ENCODE data around the gene ING2. TPM values are rescaled to one million over a fixed set of nuclear protein-coding genes. Genes with fewer than 3 reads are reported as not detected.

Gene ING2
- total RNA-seq, 6 experiments from 2014 or later = 11.0 to 15.8 (median 14.7) TPM

- H3K27me3 Mint-ChIP-seq (ENCODE audit: insufficient read depth) = peaks cover 15% of the 10 kb centered on the region
- H3K27ac Mint-ChIP-seq = no peak overlapping the region
- H3K36me3 Mint-ChIP-seq (ENCODE audit: low read depth) = no peaks in the 10 kb centered on the region
- no peak overlapping the region for H3K4me3 Mint-ChIP-seq
- TF ChIP-seq CTCF (IDR thresholded peaks at IDR 0.05) = no peak
- no peak for DNase-seq
- no peaks in the 10 kb centered on the region for H3K9me3 Mint-ChIP-seq
- no peaks in the 10 kb centered on the region for H3K4me1 Mint-ChIP-seq (ENCODE audit: low read depth)
Measured at GRCh38 chr4:183553601-183554345, 48.9 kb downstream of the ING2 start.

- no peak overlapping the region for H3K27ac Mint-ChIP-seq
- H3K36me3 Mint-ChIP-seq (ENCODE audit: low read depth) = no peaks in the 10 kb centered on the region
- peaks cover 15% of the 10 kb centered on the region for H3K27me3 Mint-ChIP-seq (ENCODE audit: insufficient read depth)
- H3K4me1 Mint-ChIP-seq (ENCODE audit: low read depth) = no peaks in the 10 kb centered on the region
- DNase-seq = no peak
- no peaks in the 10 kb centered on the region for H3K9me3 Mint-ChIP-seq
- no peak for TF ChIP-seq CTCF (IDR thresholded peaks at IDR 0.05)
- no peak overlapping the region for H3K4me3 Mint-ChIP-seq
Measured at GRCh38 chr4:183554346-183554686, 49.5 kb downstream of the ING2 start.

GRCh38 chr4:183554878-183555585 lies 50.2 kb downstream of the ING2 start:
- Mint-ChIP-seq H3K4me3 (no peak overlapping the region), H3K36me3 (ENCODE audit: low read depth) (no peaks in the 10 kb centered on the region), H3K27me3 (ENCODE audit: insufficient read depth) (peaks cover 15% of the 10 kb centered on the region), H3K27ac (no peak overlapping the region), H3K9me3 (no peaks in the 10 kb centered on the region), H3K4me1 (ENCODE audit: low read depth) (no peaks in the 10 kb centered on the region)
- DNase-seq = no peak
- no peak for TF ChIP-seq CTCF (IDR thresholded peaks at IDR 0.05)

GRCh38 chr4:183556947-183557346 lies 52.1 kb downstream of the ING2 start:
- Mint-ChIP-seq H3K36me3 (ENCODE audit: low read depth) (no peaks in the 10 kb centered on the region), H3K27ac (no peak overlapping the region), H3K4me1 (ENCODE audit: low read depth) (no peaks in the 10 kb centered on the region), H3K27me3 (ENCODE audit: insufficient read depth) (peaks cover 16% of the 10 kb centered on the region), H3K4me3 (no peak overlapping the region), H3K9me3 (no peaks in the 10 kb centered on the region)
- no peak for TF ChIP-seq CTCF (IDR thresholded peaks at IDR 0.05)
- DNase-seq = no peak

- peaks cover 14% of the 10 kb centered on the region for H3K27me3 Mint-ChIP-seq (ENCODE audit: insufficient read depth)
- H3K4me1 Mint-ChIP-seq (ENCODE audit: low read depth) = no peaks in the 10 kb centered on the region
- H3K9me3 Mint-ChIP-seq = no peaks in the 10 kb centered on the region
- no peak for TF ChIP-seq CTCF (IDR thresholded peaks at IDR 0.05)
- H3K36me3 Mint-ChIP-seq (ENCODE audit: low read depth) = no peaks in the 10 kb centered on the region
- H3K4me3 Mint-ChIP-seq = no peak overlapping the region
- no peak for DNase-seq
- no peak overlapping the region for H3K27ac Mint-ChIP-seq
Measured at GRCh38 chr4:183557611-183558010, 52.8 kb downstream of the ING2 start.
